ENCODE measurements around the gene FAM83G.
"Not testable (repeated sequence)": the region's sequence is repeated elsewhere in the genome, so short reads cannot be mapped to it uniquely, and the experiment has no call there.

Gene FAM83G

DNA sequence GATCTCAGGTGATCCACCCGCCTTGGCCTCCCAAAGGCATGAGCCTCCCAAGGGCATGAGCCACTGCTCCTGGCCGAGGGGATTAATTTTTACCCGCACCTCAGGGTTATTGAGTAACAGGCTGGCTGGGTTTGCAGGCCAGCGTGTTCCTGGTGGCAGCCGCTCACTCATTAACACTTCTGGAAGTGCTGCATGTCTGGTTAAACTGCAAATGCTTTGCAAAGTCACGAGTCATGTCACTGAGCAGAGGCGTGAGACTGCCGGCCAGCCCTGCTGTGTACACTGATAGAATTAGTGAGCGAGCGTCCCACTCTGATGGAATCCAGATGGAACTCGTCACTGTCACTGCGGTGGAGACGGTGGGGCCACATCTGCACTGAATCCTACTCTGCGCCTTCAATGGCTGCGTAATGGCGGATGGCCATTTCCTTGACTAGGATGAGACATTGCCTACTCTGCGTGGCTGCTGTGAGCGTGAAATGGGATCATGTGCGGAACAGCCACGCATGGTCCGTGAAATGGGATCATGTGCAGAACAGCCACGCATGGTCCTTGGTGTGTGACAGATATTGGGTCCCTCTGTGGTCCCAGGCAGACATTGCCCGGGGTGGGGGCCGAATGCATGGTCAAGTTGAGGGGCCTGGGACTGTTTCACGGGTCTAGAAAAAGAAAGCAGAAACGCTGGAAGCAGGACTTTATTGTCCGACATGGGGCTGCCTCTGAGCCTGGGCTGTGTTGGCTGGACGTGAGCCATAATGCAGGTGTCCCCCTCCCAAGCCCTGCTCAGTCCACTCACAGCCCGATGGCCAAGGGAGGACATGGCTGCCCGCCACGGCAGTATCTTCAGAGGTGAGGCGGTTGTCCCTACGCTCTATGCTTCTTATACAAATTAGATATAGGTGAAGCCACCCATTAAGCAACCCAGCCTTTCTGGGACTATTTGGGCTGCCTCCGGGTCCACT is 53.3 kb downstream of the FAM83G start:
- DNase-seq (ENCODE audit: low read depth), result no peak

DNA sequence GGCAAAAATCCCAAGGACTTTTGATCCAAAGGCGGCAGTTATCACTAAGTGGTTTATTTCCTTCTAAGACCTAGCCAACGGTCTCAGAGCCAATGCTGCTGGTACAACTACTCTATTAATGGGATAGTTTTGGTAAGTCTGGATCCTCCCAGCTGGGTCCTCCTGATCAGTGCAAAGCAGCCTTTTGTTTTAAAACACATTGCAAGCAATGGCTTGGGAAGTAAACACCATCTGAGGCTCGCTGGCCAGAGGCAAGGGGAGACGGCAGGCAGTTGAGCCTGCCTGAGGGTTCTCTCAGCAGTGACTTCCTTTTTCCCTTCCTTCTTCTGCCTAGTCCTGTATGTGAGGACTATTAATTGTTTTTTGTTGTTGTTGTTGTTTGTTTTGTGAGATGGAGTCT is 54.2 kb downstream of the FAM83G start:
- no peak for DNase-seq (ENCODE audit: low read depth)

- DNase-seq (ENCODE audit: low read depth), result no peak
Observed at GRCh38 chr17:18949566-18949965, 55.0 kb downstream of the FAM83G start.

- DNase-seq (ENCODE audit: low read depth), result no peak
Observed at GRCh38 chr17:18948476-18949006, 56.0 kb downstream of the FAM83G start.

GRCh38 chr17:18947866-18948265 is 56.7 kb downstream of the FAM83G start:
- DNase-seq (ENCODE audit: low read depth), result no peak

DNA sequence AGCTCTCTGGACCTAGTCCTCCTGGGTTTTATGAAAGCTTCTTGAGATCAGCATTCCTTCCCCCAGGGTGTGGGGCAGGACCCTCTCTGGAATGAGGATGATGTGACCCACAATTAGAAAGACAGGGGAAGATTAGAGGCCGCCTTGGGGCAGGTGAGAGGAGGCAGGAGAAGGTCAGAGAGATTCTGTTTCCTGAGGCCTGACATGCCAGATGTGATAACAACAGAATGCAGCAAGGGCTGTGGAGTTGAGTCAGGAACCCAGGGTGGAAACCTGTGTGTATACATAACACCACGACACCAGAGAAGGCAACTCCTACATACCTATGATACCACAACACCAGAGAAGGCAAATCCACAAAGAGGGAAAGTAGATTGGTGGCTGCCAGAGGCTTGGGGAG is 58.0 kb downstream of the FAM83G start:
- no peak for DNase-seq (ENCODE audit: low read depth)

DNA sequence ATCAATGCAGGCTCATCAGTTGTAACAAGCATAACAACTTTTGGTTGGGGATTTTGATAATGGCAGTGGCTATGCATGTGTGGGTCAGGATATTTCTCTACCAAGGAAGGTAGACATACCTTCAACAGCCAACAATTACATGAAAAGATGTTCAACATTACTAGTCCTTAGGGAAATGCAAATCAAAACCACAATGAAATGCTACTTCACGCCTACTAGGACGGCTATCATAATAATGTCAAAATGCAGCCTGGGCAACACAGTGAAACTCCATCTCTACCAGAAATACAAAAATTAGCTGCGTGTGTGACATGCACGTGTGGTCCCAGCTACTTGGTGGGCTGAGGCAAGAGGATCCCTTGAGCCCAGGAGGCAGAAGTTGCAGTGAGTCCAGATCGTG is 59.9 kb downstream of the FAM83G start:
- DNase-seq (ENCODE audit: low read depth), result no peak

GRCh38 chr17:18938692-18939023 is 65.9 kb downstream of the FAM83G start:
- no peak for DNase-seq (ENCODE audit: low read depth)

- no peak for DNase-seq (ENCODE audit: low read depth)
Observed at GRCh38 chr17:18937981-18938691, 66.4 kb downstream of the FAM83G start.

- no peak for DNase-seq (ENCODE audit: low read depth)
Observed at GRCh38 chr17:18933102-18934058, 71.2 kb downstream of the FAM83G start.

DNA sequence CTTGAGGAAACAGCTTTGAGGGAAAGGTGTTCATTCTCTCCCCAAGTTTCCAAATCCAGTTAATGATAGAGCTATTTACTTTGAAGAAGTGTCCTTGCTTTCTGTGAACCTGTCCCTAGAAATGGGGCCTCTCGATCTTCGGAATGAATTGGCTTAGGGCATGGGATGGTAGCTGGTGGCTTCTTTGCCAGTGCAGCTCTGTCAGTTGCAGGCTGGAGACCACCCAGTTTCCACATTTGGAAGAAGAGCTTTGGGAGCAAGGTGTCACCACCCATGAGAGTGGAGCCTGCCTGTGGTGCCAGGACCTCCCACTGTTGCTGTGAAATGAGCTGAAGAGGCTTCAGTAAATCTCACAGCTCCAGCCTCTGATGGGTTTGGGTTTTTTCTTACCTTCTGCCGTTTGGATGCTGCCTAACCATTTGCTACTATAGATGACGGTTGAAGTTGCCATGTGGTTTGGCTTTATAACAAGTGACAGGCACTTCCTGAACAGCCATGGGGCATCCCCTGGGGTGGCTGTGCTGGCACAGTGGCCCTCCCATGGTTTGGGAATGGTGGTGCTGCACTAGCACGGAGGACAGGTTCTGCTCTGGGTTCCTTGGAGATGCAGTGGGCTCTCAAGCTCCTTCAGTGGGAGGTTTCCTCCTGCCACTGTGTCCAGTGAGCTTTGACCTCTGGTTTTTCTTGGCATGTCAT is 72.1 kb downstream of the FAM83G start:
- DNase-seq (ENCODE audit: low read depth), result no peak

DNA sequence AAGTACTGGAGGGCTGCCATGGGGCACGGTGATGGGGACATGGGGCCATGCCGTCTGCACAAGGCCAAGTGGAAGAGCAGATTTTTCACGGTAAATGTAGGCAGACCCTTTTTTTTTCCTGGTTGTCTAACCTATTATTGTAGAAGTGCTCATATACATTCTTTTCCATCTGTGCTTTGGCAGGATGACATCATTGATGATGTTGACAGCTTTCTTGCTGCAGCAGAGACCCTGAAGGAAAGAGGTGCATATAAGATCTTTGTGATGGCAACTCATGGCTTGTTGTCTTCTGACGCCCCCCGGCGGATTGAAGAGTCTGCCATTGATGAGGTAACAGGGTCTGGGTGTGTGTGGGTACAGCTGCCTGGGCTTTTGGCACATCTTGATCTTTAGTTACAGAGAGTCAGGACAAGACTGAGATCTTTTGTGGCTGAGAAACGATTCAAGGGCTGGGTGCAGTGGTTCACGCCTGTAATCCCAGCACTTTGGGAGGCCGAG is 75.9 kb downstream of the FAM83G start:
- no peak for DNase-seq (ENCODE audit: low read depth)

- no peak for DNase-seq (ENCODE audit: low read depth)
Observed at GRCh38 chr17:18925187-18925586, 79.4 kb downstream of the FAM83G start.

GRCh38 chr17:18922596-18922995 is 82.0 kb downstream of the FAM83G start:
- not testable (repeated sequence) for DNase-seq (ENCODE audit: low read depth)

DNA sequence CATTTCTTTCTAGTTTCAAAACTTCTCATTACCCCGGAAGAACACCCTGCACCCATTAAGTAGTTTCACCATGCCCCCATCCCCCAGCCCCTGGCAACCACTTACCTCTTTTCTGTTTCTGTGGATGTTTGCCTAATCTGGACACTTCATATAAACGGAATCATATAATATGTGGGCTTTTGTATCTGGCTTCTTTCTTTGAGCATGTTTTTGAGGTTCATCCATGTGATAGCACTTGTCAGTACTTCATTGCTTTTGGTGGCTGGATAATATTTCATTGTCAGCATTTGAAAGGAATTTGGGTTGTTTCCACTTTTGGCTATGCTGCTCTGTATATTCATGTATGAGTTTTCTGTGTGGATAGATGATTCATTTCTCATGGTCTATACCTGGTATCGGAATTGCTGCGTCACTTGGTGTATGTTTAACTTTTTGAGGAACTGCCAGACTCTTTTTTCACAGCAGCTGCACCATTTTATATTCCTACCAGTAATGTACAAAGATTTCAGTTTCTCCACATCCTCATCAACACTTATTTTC is 82.6 kb downstream of the FAM83G start:
- no peak for DNase-seq (ENCODE audit: low read depth)

DNA sequence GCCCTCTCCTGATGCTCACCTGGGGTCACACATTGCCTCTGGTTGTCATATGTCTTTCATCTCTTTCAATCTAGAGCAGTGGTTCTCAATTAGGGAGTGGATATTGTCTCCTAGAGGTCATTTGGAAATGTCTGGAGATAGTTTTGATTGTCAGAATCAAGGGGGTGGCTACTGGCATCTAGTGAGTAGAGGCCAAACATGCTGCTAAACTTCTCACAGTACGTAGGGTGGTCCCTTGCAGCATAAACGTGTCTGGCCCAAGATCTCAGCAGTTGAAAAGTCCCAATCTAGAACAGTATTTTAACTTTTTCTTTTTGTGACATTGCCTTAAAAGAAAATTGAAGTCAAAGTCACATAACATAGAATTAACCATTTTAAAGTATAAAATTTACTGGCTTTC is 83.1 kb downstream of the FAM83G start:
- no peak for DNase-seq (ENCODE audit: low read depth)

DNA sequence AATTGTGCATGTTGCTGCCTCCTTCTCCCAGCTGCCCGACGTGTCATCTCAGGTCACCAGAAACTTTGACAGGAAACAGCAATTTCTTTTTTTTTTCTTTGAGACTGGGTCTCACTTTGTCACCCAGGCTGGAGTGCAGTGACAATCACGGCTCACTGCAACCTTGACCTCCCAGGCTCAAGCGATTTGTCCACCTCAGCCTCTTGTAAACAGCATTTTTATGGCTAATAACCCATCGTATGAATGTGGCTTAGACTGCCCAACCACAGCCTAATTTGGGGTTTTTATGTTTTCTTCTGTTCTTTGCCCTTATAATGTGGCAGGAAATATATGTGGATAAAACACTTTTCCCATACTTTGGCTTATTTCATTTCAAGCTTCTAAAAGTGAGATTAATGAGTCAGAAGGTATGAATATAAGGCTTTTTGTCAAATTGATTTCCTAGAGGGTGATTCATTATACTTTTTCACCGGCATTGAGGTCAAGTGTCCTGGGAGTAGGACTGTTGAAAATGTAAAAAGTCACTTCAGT is 83.6 kb downstream of the FAM83G start:
- DNase-seq (ENCODE audit: low read depth), result no peak

DNA sequence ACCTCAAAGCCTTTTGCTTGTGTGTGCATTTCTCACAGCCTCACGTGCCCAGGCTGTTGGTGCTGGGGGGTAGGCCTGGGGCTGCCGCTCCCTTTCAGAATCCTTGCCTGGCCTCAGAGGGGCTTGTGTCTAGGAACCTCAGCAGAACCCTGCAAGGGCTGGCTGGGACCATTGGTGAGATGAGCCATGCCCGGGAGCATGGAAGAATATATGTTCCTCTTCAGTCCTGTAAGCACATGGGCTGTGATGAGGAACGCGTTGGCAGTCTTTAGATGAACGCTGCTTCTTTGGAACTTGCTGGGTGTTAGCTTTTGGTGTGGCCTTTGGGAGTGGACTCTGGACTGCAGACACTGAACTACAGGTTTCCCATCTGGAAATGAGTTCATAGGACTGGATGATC is 84.6 kb downstream of the FAM83G start:
- no peak for DNase-seq (ENCODE audit: low read depth)

Data from HS-27A (cell line).